ENCODE data around the gene XIST.
"Not testable (repeated sequence)": the region's sequence is repeated elsewhere in the genome, so short reads cannot be mapped to it uniquely, and the experiment has no call there.

- TF ChIP-seq, protein P1, sequence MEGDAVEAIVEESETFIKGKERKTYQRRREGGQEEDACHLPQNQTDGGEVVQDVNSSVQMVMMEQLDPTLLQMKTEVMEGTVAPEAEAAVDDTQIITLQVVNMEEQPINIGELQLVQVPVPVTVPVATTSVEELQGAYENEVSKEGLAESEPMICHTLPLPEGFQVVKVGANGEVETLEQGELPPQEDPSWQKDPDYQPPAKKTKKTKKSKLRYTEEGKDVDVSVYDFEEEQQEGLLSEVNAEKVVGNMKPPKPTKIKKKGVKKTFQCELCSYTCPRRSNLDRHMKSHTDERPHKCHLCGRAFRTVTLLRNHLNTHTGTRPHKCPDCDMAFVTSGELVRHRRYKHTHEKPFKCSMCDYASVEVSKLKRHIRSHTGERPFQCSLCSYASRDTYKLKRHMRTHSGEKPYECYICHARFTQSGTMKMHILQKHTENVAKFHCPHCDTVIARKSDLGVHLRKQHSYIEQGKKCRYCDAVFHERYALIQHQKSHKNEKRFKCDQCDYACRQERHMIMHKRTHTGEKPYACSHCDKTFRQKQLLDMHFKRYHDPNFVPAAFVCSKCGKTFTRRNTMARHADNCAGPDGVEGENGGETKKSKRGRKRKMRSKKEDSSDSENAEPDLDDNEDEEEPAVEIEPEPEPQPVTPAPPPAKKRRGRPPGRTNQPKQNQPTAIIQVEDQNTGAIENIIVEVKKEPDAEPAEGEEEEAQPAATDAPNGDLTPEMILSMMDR (IDR thresholded peaks at IDR 0.05; ENCODE audit: low read depth, low read length) = not testable (repeated sequence)
- not testable (repeated sequence) for TF ChIP-seq EZH2phosphoT487 (IDR thresholded peaks at IDR 0.05; ENCODE audit: low read depth)
These were observed 48.4 kb downstream of the XIST start for GRCh38 chrX:73804109-73804508.

Data from OCI-LY3 (cell line).